SK-N-SH treated with all-trans-retinoic acid at 6 μM for 48 hours (cell line): ENCODE data around the gene SH3BP5L.

Source experiments
- ATAC-seq: fragments of 200-7000 bp; cut with Tn5 transposase; 3 replicates; pipeline ENCODE4 v1.9.1; 2020; ENCODE audit warnings: mild to moderate bottlenecking, moderate library complexity
- ARNTL ChIP-seq: fragments of 450-650 bp; formaldehyde crosslinking; IDR thresholded peaks from 2 replicates; pipeline ENCODE4 v1.5.0; 2020; ENCODE audit warnings: low read depth, mild to moderate bottlenecking, moderate library complexity, borderline replicate concordance
- BACH2 ChIP-seq: fragments of 250-450 bp; sonication (Bioruptor Pico); IDR thresholded peaks from 2 replicates; pipeline ENCODE4 v1.9.0; 2021; ENCODE audit warnings: mild to moderate bottlenecking, borderline replicate concordance
- CSDC2 ChIP-seq: fragments of 250-450 bp; sonication (Bioruptor Pico); IDR thresholded peaks from 2 replicates; pipeline ENCODE4 v1.5.0; 2020; ENCODE audit warnings: mild to moderate bottlenecking, moderate library complexity
- ESRRG ChIP-seq: fragments of 250-450 bp; sonication (Bioruptor Pico); IDR thresholded peaks from 2 replicates; pipeline ENCODE4 v1.6.1; 2021; ENCODE audit warnings: mild to moderate bottlenecking
- GLIS3 ChIP-seq: fragments of 250-450 bp; sonication (Bioruptor Pico); IDR thresholded peaks from 2 replicates; pipeline ENCODE4 v1.5.0; 2020; ENCODE audit warnings: mild to moderate bottlenecking, moderate library complexity
- ISL1 ChIP-seq: fragments of 250-450 bp; sonication (Bioruptor Pico); IDR thresholded peaks from 2 replicates; pipeline ENCODE4 v2.1.2; 2022; ENCODE audit warnings: mild to moderate bottlenecking, moderate library complexity
- OSR1 ChIP-seq: fragments of 250-450 bp; sonication (Bioruptor Pico); IDR thresholded peaks from 2 replicates; pipeline ENCODE4 v1.8.0; 2022; ENCODE audit warnings: moderate library complexity, mild to moderate bottlenecking, inconsistent platforms
- PPARA ChIP-seq: fragments of 250-450 bp; sonication (Bioruptor Pico); IDR thresholded peaks from 2 replicates; pipeline ENCODE4 v1.5.0; 2020; ENCODE audit warnings: mild to moderate bottlenecking, borderline replicate concordance
- RARB ChIP-seq: fragments of 250-450 bp; sonication (Bioruptor Pico); IDR thresholded peaks from 2 replicates; pipeline ENCODE4 v1.8.0; 2021; ENCODE audit warnings: mild to moderate bottlenecking, moderate library complexity
- SNAI2 ChIP-seq: fragments of 250-450 bp; sonication (Bioruptor Pico); IDR thresholded peaks from 2 replicates; pipeline ENCODE4 v1.5.0; 2020; ENCODE audit warnings: mild to moderate bottlenecking, moderate library complexity
- TCF4 ChIP-seq: fragments of 250-450 bp; sonication (Bioruptor Pico); IDR thresholded peaks from 2 replicates; pipeline ENCODE4 v1.8.0; 2021; ENCODE audit warnings: mild to moderate bottlenecking, moderate library complexity, borderline replicate concordance
- TOX ChIP-seq: fragments of 250-450 bp; sonication (Bioruptor Pico); IDR thresholded peaks from 2 replicates; pipeline ENCODE4 v1.8.0; 2021; ENCODE audit warnings: mild to moderate bottlenecking, moderate library complexity, borderline replicate concordance
- ZC3H10 ChIP-seq: fragments of 250-450 bp; sonication (Bioruptor Pico); IDR thresholded peaks from 2 replicates; pipeline ENCODE4 v1.5.1; 2021; ENCODE audit warnings: mild to moderate bottlenecking, moderate library complexity
- ZFP3 ChIP-seq: fragments of 250-450 bp; sonication (Bioruptor Pico); IDR thresholded peaks from 2 replicates; pipeline ENCODE4 v1.5.0; 2020; ENCODE audit warnings: mild to moderate bottlenecking, moderate library complexity
- ZFP30 ChIP-seq: fragments of 450-650 bp; formaldehyde crosslinking; IDR thresholded peaks from 2 replicates; pipeline ENCODE4 v1.5.0; 2022; ENCODE audit warnings: mild to moderate bottlenecking, moderate library complexity
- ZNF565 ChIP-seq: fragments of 450-650 bp; formaldehyde crosslinking; conservative IDR thresholded peaks from 2 replicates; pipeline ENCODE4 v1.5.0; 2020; ENCODE audit warnings: low read depth, mild to moderate bottlenecking, moderate library complexity
- ZNF70 ChIP-seq: fragments of 450-650 bp; formaldehyde crosslinking; IDR thresholded peaks from 2 replicates; pipeline ENCODE4 v1.5.0; 2020; ENCODE audit warnings: mild to moderate bottlenecking, moderate library complexity
- ZNF8 ChIP-seq: fragments of 450-650 bp; formaldehyde crosslinking; IDR thresholded peaks from 2 replicates; pipeline ENCODE4 v1.5.0; 2020; ENCODE audit warnings: mild to moderate bottlenecking, moderate library complexity
- TF ChIP-seq, protein P1 (sequence below): fragments of 250-450 bp; sonication (Bioruptor Pico); IDR thresholded peaks from 2 replicates; pipeline ENCODE4 v1.8.0; 2020; ENCODE audit warnings: mild to moderate bottlenecking, moderate library complexity, borderline replicate concordance
- TF ChIP-seq, protein P2 (sequence below): fragments of 250-450 bp; sonication (Bioruptor Pico); IDR thresholded peaks from 2 replicates; pipeline ENCODE4 v1.5.1; 2021; ENCODE audit warnings: mild to moderate bottlenecking, moderate library complexity
- TF ChIP-seq, protein P3 (sequence below): fragments of 250-450 bp; sonication (Bioruptor Pico); IDR thresholded peaks from 2 replicates; pipeline ENCODE4 v1.8.0; 2021; ENCODE audit warnings: low read depth, mild to moderate bottlenecking, moderate library complexity, borderline replicate concordance
- TF ChIP-seq, protein P4 (sequence below): fragments of 250-450 bp; sonication (Bioruptor Pico); IDR thresholded peaks from 2 replicates; pipeline ENCODE4 v1.5.0; 2020; ENCODE audit warnings: mild to moderate bottlenecking, moderate library complexity

SH3BP5L gene

DNA sequence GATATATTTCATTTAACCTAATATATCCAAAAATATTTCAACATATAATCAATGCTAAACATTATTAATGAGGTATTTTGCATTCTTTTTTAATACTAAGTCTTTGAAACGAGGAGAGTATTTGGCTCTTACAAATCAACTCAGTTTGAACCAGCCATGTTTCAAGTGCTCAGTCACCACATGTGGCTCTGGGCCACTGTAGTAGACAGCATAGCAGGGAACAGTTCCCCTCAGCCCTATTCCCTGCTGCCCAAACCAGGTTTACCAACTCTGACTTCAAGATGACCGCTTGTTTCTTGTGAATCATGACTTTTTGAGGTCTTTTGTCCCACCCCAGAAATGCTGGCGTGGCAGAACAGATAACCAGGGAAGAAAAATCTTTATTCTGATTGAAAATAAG is 18.0 kb upstream of the SH3BP5L start:
- no peak for ATAC-seq
- TF ChIP-seq TCF4 (CRISPR knock-in tag), result no peak
- TF ChIP-seq ZNF565 (CRISPR knock-in tag), result no peak
- TF ChIP-seq GLIS3 (CRISPR knock-in tag), result no peak
- no peak for TF ChIP-seq BACH2
- no peak for TF ChIP-seq ZFP30 (CRISPR knock-in tag)
- TF ChIP-seq SNAI2 (CRISPR knock-in tag), result no peak
- TF ChIP-seq ZFP3 (CRISPR knock-in tag), result no peak
- no peak for TF ChIP-seq TOX (CRISPR knock-in tag)
- TF ChIP-seq PPARA, result no peak
- no peak for TF ChIP-seq ARNTL (CRISPR knock-in tag)
- TF ChIP-seq ESRRG (CRISPR knock-in tag), result no peak
- TF ChIP-seq, protein P1, sequence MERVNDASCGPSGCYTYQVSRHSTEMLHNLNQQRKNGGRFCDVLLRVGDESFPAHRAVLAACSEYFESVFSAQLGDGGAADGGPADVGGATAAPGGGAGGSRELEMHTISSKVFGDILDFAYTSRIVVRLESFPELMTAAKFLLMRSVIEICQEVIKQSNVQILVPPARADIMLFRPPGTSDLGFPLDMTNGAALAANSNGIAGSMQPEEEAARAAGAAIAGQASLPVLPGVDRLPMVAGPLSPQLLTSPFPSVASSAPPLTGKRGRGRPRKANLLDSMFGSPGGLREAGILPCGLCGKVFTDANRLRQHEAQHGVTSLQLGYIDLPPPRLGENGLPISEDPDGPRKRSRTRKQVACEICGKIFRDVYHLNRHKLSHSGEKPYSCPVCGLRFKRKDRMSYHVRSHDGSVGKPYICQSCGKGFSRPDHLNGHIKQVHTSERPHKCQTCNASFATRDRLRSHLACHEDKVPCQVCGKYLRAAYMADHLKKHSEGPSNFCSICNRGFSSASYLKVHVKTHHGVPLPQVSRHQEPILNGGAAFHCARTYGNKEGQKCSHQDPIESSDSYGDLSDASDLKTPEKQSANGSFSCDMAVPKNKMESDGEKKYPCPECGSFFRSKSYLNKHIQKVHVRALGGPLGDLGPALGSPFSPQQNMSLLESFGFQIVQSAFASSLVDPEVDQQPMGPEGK (CRISPR knock-in tag), result no peak
- TF ChIP-seq, all 23 proteins: peak for 0

DNA sequence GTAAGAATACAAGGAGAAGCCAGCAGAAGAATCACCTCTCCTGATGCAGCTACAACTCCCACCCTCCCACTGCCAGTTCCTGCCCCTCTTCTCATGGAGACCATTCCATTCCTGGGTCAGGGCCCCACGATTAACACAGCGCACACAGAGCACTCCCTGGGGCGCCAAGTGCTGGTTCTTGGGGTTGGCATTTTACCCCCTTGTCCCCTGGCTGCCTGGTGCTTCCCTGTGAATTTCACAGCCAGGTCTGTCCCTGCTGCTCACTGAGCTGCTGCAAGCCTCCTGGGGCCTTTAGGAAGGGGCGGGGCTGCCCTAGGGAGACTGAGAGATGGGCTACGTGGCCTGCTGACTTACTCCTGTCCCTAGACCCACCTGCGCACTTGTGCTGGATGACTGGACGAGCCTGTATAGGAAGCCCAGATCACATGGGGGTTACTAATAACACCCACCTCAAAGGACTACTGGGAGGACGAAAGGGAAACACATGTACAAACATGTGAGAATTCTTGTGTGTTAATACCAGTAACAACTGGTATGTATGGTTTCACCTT is 17.1 kb upstream of the SH3BP5L start:
- TF ChIP-seq TCF4 (CRISPR knock-in tag), result no peak
- no peak for TF ChIP-seq ZNF70 (CRISPR knock-in tag)
- TF ChIP-seq CSDC2 (CRISPR knock-in tag), result no peak
- no peak for TF ChIP-seq ZC3H10 (CRISPR knock-in tag)
- TF ChIP-seq ZNF8 (CRISPR knock-in tag), result no peak
- no peak for TF ChIP-seq TOX (CRISPR knock-in tag)
- TF ChIP-seq, protein P2, sequence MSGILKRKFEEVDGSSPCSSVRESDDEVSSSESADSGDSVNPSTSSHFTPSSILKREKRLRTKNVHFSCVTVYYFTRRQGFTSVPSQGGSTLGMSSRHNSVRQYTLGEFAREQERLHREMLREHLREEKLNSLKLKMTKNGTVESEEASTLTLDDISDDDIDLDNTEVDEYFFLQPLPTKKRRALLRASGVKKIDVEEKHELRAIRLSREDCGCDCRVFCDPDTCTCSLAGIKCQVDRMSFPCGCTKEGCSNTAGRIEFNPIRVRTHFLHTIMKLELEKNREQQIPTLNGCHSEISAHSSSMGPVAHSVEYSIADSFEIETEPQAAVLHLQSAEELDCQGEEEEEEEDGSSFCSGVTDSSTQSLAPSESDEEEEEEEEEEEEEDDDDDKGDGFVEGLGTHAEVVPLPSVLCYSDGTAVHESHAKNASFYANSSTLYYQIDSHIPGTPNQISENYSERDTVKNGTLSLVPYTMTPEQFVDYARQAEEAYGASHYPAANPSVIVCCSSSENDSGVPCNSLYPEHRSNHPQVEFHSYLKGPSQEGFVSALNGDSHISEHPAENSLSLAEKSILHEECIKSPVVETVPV (CRISPR knock-in tag), result no peak
- TF ChIP-seq, protein P3, sequence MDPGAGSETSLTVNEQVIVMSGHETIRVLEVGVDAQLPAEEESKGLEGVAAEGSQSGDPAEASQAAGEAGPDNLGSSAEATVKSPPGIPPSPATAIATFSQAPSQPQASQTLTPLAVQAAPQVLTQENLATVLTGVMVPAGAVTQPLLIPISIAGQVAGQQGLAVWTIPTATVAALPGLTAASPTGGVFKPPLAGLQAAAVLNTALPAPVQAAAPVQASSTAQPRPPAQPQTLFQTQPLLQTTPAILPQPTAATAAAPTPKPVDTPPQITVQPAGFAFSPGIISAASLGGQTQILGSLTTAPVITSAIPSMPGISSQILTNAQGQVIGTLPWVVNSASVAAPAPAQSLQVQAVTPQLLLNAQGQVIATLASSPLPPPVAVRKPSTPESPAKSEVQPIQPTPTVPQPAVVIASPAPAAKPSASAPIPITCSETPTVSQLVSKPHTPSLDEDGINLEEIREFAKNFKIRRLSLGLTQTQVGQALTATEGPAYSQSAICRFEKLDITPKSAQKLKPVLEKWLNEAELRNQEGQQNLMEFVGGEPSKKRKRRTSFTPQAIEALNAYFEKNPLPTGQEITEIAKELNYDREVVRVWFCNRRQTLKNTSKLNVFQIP (CRISPR knock-in tag), result no peak
- ATAC-seq, result no peak

DNA sequence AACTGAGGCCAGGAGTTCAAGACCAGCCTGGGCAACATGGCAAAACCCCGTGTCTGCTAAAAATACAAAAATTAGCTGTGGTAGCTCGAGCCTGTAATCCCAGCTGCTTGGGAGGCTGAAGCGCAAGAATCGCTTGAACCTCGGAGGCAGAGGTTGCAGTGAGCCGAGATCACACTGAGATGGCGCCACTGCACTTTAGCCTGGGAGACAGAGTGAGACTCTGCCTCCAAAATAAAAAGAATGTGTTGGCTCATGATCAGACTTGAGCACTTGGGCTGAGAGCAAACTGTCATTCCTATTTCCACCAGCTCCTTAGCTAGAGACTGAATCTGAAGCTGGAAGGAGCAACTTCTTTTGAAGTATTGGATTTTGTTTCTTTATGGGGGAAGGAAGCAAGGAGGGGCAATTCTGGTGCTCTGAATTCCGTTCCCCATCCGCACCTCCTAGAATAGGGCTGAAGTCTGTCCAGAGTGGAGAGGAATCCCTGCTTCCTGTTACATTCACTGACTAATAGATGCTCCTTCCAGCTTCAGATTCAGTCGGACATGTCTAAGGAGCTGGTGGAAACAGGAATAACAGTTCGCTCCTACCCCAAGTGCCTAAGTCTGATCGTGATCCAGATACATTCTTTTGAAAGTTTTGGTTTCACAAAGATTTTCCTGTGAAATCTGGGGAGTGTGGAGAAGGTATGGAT is 16.1 kb upstream of the SH3BP5L start:
- peak; percentile 3; the same call in 2 of the 3 replicates for ATAC-seq
- no peak for TF ChIP-seq BACH2
- no peak for TF ChIP-seq SNAI2 (CRISPR knock-in tag)
- TF ChIP-seq ZNF8 (CRISPR knock-in tag), result no peak
- no peak for TF ChIP-seq RARB (CRISPR knock-in tag)
- TF ChIP-seq ZNF565 (CRISPR knock-in tag), result no peak
- no peak for TF ChIP-seq GLIS3 (CRISPR knock-in tag)
- TF ChIP-seq, protein P1 (CRISPR knock-in tag), result no peak
- TF ChIP-seq, all 23 proteins: peak for 0

DNA sequence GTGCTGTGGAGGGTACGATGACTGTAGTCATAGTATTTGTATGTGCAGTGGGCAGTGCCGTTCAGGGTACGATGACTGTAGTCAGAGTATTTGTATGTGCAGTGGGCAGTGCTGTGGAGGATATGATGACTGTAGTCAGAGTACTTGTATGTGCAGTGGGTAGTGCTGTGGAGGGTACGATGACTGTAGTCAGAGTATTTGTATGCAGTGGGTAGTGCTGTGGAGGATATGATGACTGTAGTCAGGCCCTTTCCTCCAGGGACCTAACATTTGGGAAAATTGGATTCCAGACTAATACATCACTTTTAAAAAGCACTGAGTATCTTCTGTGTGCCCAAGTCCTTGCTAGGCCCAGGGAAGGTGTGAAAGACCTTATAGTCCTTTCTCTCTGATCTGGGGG is 15.2 kb upstream of the SH3BP5L start:
- no peak for ATAC-seq
- TF ChIP-seq ISL1 (CRISPR knock-in tag), result no peak
- TF ChIP-seq ESRRG (CRISPR knock-in tag), result no peak
- no peak for TF ChIP-seq ARNTL (CRISPR knock-in tag)
- no peak for TF ChIP-seq ZNF70 (CRISPR knock-in tag)
- TF ChIP-seq, protein P2 (CRISPR knock-in tag), result no peak
- TF ChIP-seq TOX (CRISPR knock-in tag), result no peak
- TF ChIP-seq ZFP3 (CRISPR knock-in tag), result no peak
- no peak for TF ChIP-seq PPARA
- no peak for TF ChIP-seq ZFP30 (CRISPR knock-in tag)
- TF ChIP-seq, protein P4, sequence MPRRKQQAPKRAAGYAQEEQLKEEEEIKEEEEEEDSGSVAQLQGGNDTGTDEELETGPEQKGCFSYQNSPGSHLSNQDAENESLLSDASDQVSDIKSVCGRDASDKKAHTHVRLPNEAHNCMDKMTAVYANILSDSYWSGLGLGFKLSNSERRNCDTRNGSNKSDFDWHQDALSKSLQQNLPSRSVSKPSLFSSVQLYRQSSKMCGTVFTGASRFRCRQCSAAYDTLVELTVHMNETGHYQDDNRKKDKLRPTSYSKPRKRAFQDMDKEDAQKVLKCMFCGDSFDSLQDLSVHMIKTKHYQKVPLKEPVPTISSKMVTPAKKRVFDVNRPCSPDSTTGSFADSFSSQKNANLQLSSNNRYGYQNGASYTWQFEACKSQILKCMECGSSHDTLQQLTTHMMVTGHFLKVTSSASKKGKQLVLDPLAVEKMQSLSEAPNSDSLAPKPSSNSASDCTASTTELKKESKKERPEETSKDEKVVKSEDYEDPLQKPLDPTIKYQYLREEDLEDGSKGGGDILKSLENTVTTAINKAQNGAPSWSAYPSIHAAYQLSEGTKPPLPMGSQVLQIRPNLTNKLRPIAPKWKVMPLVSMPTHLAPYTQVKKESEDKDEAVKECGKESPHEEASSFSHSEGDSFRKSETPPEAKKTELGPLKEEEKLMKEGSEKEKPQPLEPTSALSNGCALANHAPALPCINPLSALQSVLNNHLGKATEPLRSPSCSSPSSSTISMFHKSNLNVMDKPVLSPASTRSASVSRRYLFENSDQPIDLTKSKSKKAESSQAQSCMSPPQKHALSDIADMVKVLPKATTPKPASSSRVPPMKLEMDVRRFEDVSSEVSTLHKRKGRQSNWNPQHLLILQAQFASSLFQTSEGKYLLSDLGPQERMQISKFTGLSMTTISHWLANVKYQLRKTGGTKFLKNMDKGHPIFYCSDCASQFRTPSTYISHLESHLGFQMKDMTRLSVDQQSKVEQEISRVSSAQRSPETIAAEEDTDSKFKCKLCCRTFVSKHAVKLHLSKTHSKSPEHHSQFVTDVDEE (CRISPR knock-in tag), result no peak
- no peak for TF ChIP-seq OSR1 (CRISPR knock-in tag)
